ENCODE data around the gene PSMD7.

PSMD7 gene

GRCh38 chr16:74296432-74297144, at the start of gene PSMD7:
TSS of gene PSMD7 (plus strand) at chr16:74296814. CDS start at chr16:74296915, 101 bp downstream.
- DNase-seq = peak; percentile 96

- DNase-seq = no peak
Observed at GRCh38 chr16:74249254-74249653, 47.4 kb upstream of the PSMD7 start.

GRCh38 chr16:74249846-74250245, 46.8 kb upstream of the PSMD7 start:
- no peak for DNase-seq

GRCh38 chr16:74252329-74252728, 44.3 kb upstream of the PSMD7 start:
- DNase-seq = no peak

GRCh38 chr16:74253161-74253938, 43.3 kb upstream of the PSMD7 start:
- no peak for DNase-seq

- DNase-seq = no peak
Observed at GRCh38 chr16:74257061-74257460, 39.6 kb upstream of the PSMD7 start.

GRCh38 chr16:74261068-74261467, 35.5 kb upstream of the PSMD7 start:
- DNase-seq = no peak

- no peak for DNase-seq
Observed at GRCh38 chr16:74264811-74265210, 31.8 kb upstream of the PSMD7 start.

GRCh38 chr16:74268372-74268782, 28.2 kb upstream of the PSMD7 start:
- DNase-seq = no peak

- no peak for DNase-seq
Observed at GRCh38 chr16:74271872-74272271, 24.7 kb upstream of the PSMD7 start.

- peak; percentile 68 for DNase-seq
Observed at GRCh38 chr16:74275031-74275636, 21.5 kb upstream of the PSMD7 start.

- no peak for DNase-seq
Observed at GRCh38 chr16:74275711-74276110, 20.9 kb upstream of the PSMD7 start.

- DNase-seq = peak; percentile 61
Observed at GRCh38 chr16:74277974-74278373, 18.6 kb upstream of the PSMD7 start.

- DNase-seq = peak; percentile 3
Observed at GRCh38 chr16:74279266-74279665, 17.3 kb upstream of the PSMD7 start.

- DNase-seq = no peak
Observed at GRCh38 chr16:74279805-74280204, 16.8 kb upstream of the PSMD7 start.

- peak; percentile 86 for DNase-seq
Observed at GRCh38 chr16:74280448-74280847, 16.2 kb upstream of the PSMD7 start.

GRCh38 chr16:74281300-74281699, 15.3 kb upstream of the PSMD7 start:
- DNase-seq = peak; percentile 27

- DNase-seq = no peak
Observed at GRCh38 chr16:74283716-74284115, 12.9 kb upstream of the PSMD7 start.

GRCh38 chr16:74288065-74288464, 8.5 kb upstream of the PSMD7 start:
- DNase-seq = no peak

- DNase-seq = no peak
Observed at GRCh38 chr16:74290356-74290755, 6.3 kb upstream of the PSMD7 start.

GRCh38 chr16:74291176-74291575, 5.4 kb upstream of the PSMD7 start:
- no peak for DNase-seq

GRCh38 chr16:74291577-74292208, 4.9 kb upstream of the PSMD7 start:
- no peak for DNase-seq

GRCh38 chr16:74296104-74296431, 546 bp upstream of the PSMD7 start:
- no peak for DNase-seq
